Fibroblast of villous mesenchyme (primary cell): ENCODE results near the gene MYCBP2. TPM values are rescaled to one million over a fixed set of nuclear protein-coding genes. Genes with fewer than 3 reads are reported as not detected.
"Not testable (repeated sequence)": the region's sequence is repeated elsewhere in the genome, so short reads cannot be mapped to it uniquely, and the experiment has no call there.

Source experiments
- DNase-seq: peaks from one replicate; pipeline ENCODE4 v3.0.0-alpha.2; 2010; ENCODE audit warnings: low read depth
- H3K4me3 ChIP-seq: 2 replicates; pipeline ENCODE4 v1.5.1; 2011; ENCODE audit warnings: low read depth, mild to moderate bottlenecking, low read length
- CTCF ChIP-seq: IDR thresholded peaks from 2 replicates; pipeline ENCODE4 v1.5.1; 2012; ENCODE audit warnings: low read depth, mild to moderate bottlenecking, low read length; ENCODE audit not compliant: insufficient read depth
- total RNA-seq: library from RNA; depleted of rRNA; stranded (reverse); fragments of >200 nt; gene quantifications from 2 replicates; pipeline ENCODE4 v1.2.3, GENCODE V29; 2012

The MYCBP2 gene
- total RNA-seq, 1 donor = 84.6 TPM

- no peak for DNase-seq
- H3K4me3 ChIP-seq = no peak overlapping the region
- TF ChIP-seq CTCF = no peak
Measured at GRCh38 chr13:77316430-77316829, 10.5 kb downstream of the MYCBP2 start.

- H3K4me3 ChIP-seq, DNase-seq: not testable (repeated sequence)
Measured at GRCh38 chr13:77315509-77315908, 11.4 kb downstream of the MYCBP2 start.

GRCh38 chr13:77313923-77314322 is 13.0 kb downstream of the MYCBP2 start:
- no peak for TF ChIP-seq CTCF
- no peak overlapping the region for H3K4me3 ChIP-seq
- DNase-seq = no peak

- DNase-seq = no peak
- no peak for TF ChIP-seq CTCF
- no peak overlapping the region for H3K4me3 ChIP-seq
Measured at GRCh38 chr13:77312311-77312710, 14.6 kb downstream of the MYCBP2 start.

DNA sequence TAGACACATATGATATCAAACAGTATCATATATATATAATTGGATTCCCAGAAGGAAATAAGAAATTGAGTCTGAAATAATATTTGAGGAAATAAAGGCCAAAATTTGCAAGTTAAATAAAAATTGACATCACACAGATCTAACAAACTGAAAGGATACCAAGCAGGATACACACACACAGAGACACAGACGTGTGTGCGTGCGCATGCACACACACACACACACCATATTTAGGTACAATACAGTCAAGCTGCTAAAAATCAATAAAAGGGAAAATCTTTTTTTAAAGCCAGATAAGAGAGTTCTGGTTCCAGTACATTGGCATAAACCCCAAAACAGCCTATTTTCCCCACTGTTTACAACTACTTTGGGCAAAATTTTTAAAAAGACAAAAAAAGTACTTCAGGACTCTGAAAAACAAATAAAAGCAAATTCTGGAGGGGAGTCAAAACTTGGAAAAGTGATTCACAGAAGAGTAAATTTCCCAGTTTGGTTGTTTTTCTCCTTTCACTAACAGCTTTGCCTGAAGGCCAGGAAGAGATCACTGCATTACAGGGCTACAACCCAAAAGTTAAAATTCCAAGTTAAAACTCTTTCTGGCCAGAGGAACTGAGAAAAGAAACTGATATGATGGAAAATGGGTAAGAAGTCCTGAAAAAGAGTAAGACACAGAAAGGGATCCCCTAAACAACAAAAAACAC is 16.2 kb downstream of the MYCBP2 start:
- TF ChIP-seq CTCF = no peak
- H3K4me3 ChIP-seq = no peak overlapping the region
- no peak for DNase-seq

DNA sequence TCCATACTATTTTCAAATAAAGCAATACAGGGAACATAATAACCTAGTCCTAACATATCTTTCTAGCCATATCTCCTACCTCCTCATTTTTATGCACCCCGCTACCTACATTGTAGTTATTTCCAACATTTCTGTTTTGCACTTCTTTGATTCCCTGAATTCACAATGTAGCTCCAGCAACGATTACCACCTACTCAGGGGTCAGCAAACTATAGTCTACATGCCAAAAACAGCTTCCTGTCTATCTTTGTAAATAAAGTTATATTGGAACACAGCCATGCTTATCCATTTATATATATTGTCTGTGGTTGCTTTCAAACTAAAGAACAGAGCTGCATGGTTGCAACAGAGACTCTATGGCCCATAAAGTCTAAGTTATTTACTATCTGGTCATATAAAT is 16.7 kb downstream of the MYCBP2 start:
- no peak overlapping the region for H3K4me3 ChIP-seq
- DNase-seq = no peak
- no peak for TF ChIP-seq CTCF

- DNase-seq = no peak
- no peak for TF ChIP-seq CTCF
- H3K4me3 ChIP-seq = no peak overlapping the region
Measured at GRCh38 chr13:77309254-77309653, 17.6 kb downstream of the MYCBP2 start.
